NCI-H2081 treated with DMSO at 0.1 percent for 48 hours (cell line): ENCODE data around the gene EMP3.
"Not testable (repeated sequence)": the region's sequence is repeated elsewhere in the genome, so short reads cannot be mapped to it uniquely, and the experiment has no call there.

Experiments
- DNase-seq: peaks from one replicate; lab custom pipeline; 2025; lab: John Stamatoyannopoulos, UW

Gene EMP3

GRCh38 chr19:48325265-48325910 is at the start of gene EMP3:
Gene EMP3, plus strand, starts transcription at chr19:48325552. Its CDS starts 1,293 bp downstream, at chr19:48326845.
- no peak for DNase-seq

GRCh38 chr19:48279747-48280146 is 45.6 kb upstream of the EMP3 start:
- DNase-seq: no peak

- no peak for DNase-seq
Observed at GRCh38 chr19:48283908-48284307, 41.4 kb upstream of the EMP3 start.

- no peak for DNase-seq
Observed at GRCh38 chr19:48284896-48285295, 40.5 kb upstream of the EMP3 start.

- no peak for DNase-seq
Observed at GRCh38 chr19:48287748-48288147, 37.6 kb upstream of the EMP3 start.

GRCh38 chr19:48290401-48290770 is 35.0 kb upstream of the EMP3 start:
- no peak for DNase-seq

GRCh38 chr19:48290771-48291488 is 34.4 kb upstream of the EMP3 start:
- DNase-seq: no peak

GRCh38 chr19:48291489-48291815 is 33.9 kb upstream of the EMP3 start:
- DNase-seq: not testable (repeated sequence)

- DNase-seq: no peak
Observed at GRCh38 chr19:48292798-48293197, 32.6 kb upstream of the EMP3 start.

GRCh38 chr19:48295458-48295857 is 29.9 kb upstream of the EMP3 start:
- DNase-seq: no peak

GRCh38 chr19:48296963-48297734 is 28.2 kb upstream of the EMP3 start:
- DNase-seq: no peak

GRCh38 chr19:48297975-48298374 is 27.4 kb upstream of the EMP3 start:
- DNase-seq: no peak

- no peak for DNase-seq
Observed at GRCh38 chr19:48301886-48302599, 23.3 kb upstream of the EMP3 start.

- no peak for DNase-seq
Observed at GRCh38 chr19:48302600-48302959, 22.8 kb upstream of the EMP3 start.

- DNase-seq: no peak
Observed at GRCh38 chr19:48303367-48303766, 22.0 kb upstream of the EMP3 start.

- DNase-seq: no peak
Observed at GRCh38 chr19:48303866-48304265, 21.5 kb upstream of the EMP3 start.

- no peak for DNase-seq
Observed at GRCh38 chr19:48308631-48309586, 16.4 kb upstream of the EMP3 start.

GRCh38 chr19:48309731-48310130 is 15.6 kb upstream of the EMP3 start:
- not testable (repeated sequence) for DNase-seq

- no peak for DNase-seq
Observed at GRCh38 chr19:48310227-48310626, 15.1 kb upstream of the EMP3 start.

GRCh38 chr19:48311384-48311783 is 14.0 kb upstream of the EMP3 start:
- DNase-seq: no peak

- DNase-seq: no peak
Observed at GRCh38 chr19:48315712-48316111, 9.6 kb upstream of the EMP3 start.

- not testable (repeated sequence) for DNase-seq
Observed at GRCh38 chr19:48317708-48317960, 7.7 kb upstream of the EMP3 start.
